ENCODE data around the gene TTC27.
A peak's percentile ranks its signal among the peaks of the same experiment; 100 is the strongest.

Gene TTC27

GRCh38 chr2:32696439-32696838, 68.6 kb downstream of the TTC27 start:
- DNase-seq (ENCODE audit: insufficient read length, low spot score) (no peak), FAIRE-seq (no peak)
- TF ChIP-seq POLR2A (IDR thresholded peaks at IDR 0.05; ENCODE audit: low read depth, low read length), result no peak

GRCh38 chr2:32697156-32697555, 69.3 kb downstream of the TTC27 start:
- peak; percentile 70 for FAIRE-seq
- no peak for TF ChIP-seq POLR2A (IDR thresholded peaks at IDR 0.05; ENCODE audit: low read depth, low read length)
- peak; percentile 5 for DNase-seq (ENCODE audit: insufficient read length, low spot score)

- no peak for TF ChIP-seq POLR2A (IDR thresholded peaks at IDR 0.05; ENCODE audit: low read depth, low read length)
- DNase-seq (ENCODE audit: insufficient read length, low spot score) (no peak), FAIRE-seq (no peak)
These were observed 71.3 kb downstream of the TTC27 start for GRCh38 chr2:32699151-32699550.

- no peak for FAIRE-seq
- DNase-seq (ENCODE audit: insufficient read length, low spot score), result no peak
- TF ChIP-seq POLR2A (IDR thresholded peaks at IDR 0.05; ENCODE audit: low read depth, low read length), result no peak
These were observed 74.0 kb downstream of the TTC27 start for GRCh38 chr2:32701806-32702205.

GRCh38 chr2:32702303-32703064, 74.6 kb downstream of the TTC27 start:
- FAIRE-seq, result no peak
- no peak for DNase-seq (ENCODE audit: insufficient read length, low spot score)
- TF ChIP-seq POLR2A (IDR thresholded peaks at IDR 0.05; ENCODE audit: low read depth, low read length), result no peak

- DNase-seq (ENCODE audit: insufficient read length, low spot score) (no peak), FAIRE-seq (no peak)
- no peak for TF ChIP-seq POLR2A (IDR thresholded peaks at IDR 0.05; ENCODE audit: low read depth, low read length)
These were observed 79.1 kb downstream of the TTC27 start for GRCh38 chr2:32706815-32707579.

- peak; percentile 66 for FAIRE-seq
- no peak for TF ChIP-seq POLR2A (IDR thresholded peaks at IDR 0.05; ENCODE audit: low read depth, low read length)
- no peak for DNase-seq (ENCODE audit: insufficient read length, low spot score)
These were observed 83.4 kb downstream of the TTC27 start for GRCh38 chr2:32711219-32711618.

GRCh38 chr2:32711908-32712501, 84.2 kb downstream of the TTC27 start:
- FAIRE-seq, result no peak
- DNase-seq (ENCODE audit: insufficient read length, low spot score), result no peak
- TF ChIP-seq POLR2A (IDR thresholded peaks at IDR 0.05; ENCODE audit: low read depth, low read length), result no peak

GRCh38 chr2:32712870-32713269, 85.0 kb downstream of the TTC27 start:
- FAIRE-seq, result no peak
- TF ChIP-seq POLR2A (IDR thresholded peaks at IDR 0.05; ENCODE audit: low read depth, low read length), result no peak

GRCh38 chr2:32714521-32714920, 86.7 kb downstream of the TTC27 start:
- no peak for TF ChIP-seq POLR2A (IDR thresholded peaks at IDR 0.05; ENCODE audit: low read depth, low read length)
- DNase-seq (ENCODE audit: insufficient read length, low spot score) (no peak), FAIRE-seq (no peak)

More at GRCh38 chr2:32712870-32713269, 85.0 kb downstream of the TTC27 start:
- no peak for DNase-seq (ENCODE audit: insufficient read length, low spot score)

GRCh38 chr2:32715391-32715841, 87.6 kb downstream of the TTC27 start:
- DNase-seq (ENCODE audit: insufficient read length, low spot score) (no peak), FAIRE-seq (no peak)
- TF ChIP-seq POLR2A (IDR thresholded peaks at IDR 0.05; ENCODE audit: low read depth, low read length), result no peak

- no peak for TF ChIP-seq POLR2A (IDR thresholded peaks at IDR 0.05; ENCODE audit: low read depth, low read length)
- DNase-seq (ENCODE audit: insufficient read length, low spot score) (no peak), FAIRE-seq (no peak)
These were observed 88.1 kb downstream of the TTC27 start for GRCh38 chr2:32715981-32716380.

GRCh38 chr2:32716598-32716997, 88.7 kb downstream of the TTC27 start:
- DNase-seq (ENCODE audit: insufficient read length, low spot score), result no peak
- no peak for TF ChIP-seq POLR2A (IDR thresholded peaks at IDR 0.05; ENCODE audit: low read depth, low read length)
- FAIRE-seq, result no peak

- DNase-seq (ENCODE audit: insufficient read length, low spot score), result no peak
- no peak for TF ChIP-seq POLR2A (IDR thresholded peaks at IDR 0.05; ENCODE audit: low read depth, low read length)
- no peak for FAIRE-seq
These were observed 90.9 kb downstream of the TTC27 start for GRCh38 chr2:32718752-32719151.

Measured in H54 (cell line).